Endothelial cell of umbilical vein (primary cell): Measurements from ENCODE around the gene PADI1. TPM values are rescaled to one million over a fixed set of nuclear protein-coding genes. Genes with fewer than 3 reads are reported as not detected.

ENCODE experiments used
- BruUV-seq: library from RNA; stranded (reverse); fragments of 400-500 nt; replicated peaks from 2 replicates; lab custom pipeline; 2021; lab: Mats Ljungman, UMichigan
- CTCF ChIA-PET: fragments of 300-600, 350-600 bp; sonication (Branson Sonifier 250); formaldehyde crosslinking; loops from one replicate; lab custom pipeline; 2021; ENCODE audit warnings: antibody characterized with exemption, inconsistent platforms; lab: Charles Lee
- POLR2A ChIA-PET: fragments of 300-600, 350-600 bp; sonication (Branson Sonifier 250); formaldehyde crosslinking; loops from one replicate; lab custom pipeline; 2021; ENCODE audit warnings: antibody characterized with exemption, inconsistent platforms; lab: Charles Lee
- DNase-seq: peaks from one replicate; pipeline ENCODE4 v3.0.0-alpha.2; 2011; ENCODE audit warnings: low read depth, low spot score
- FAIRE-seq: peaks from 2 replicates; lab custom pipeline; 2011; peaks lifted over from hg19 to GRCh38; lab: Jason Lieb, UNC
- H2AFZ ChIP-seq: 2 replicates; pipeline ENCODE4 v1.6.0; 2012; ENCODE audit warnings: low read depth, low read length, control low read depth, inconsistent platforms
- H3K27ac ChIP-seq: 2 replicates; pipeline ENCODE4 v1.5.1; 2011; ENCODE audit warnings: low read depth, mild to moderate bottlenecking, control low read depth, low read length, moderate library complexity; ENCODE audit not compliant: insufficient read depth
- H3K27me3 ChIP-seq, 2 experiments: 2 replicates each; pipeline versions ENCODE4 v1.6.0 to v1.6.1; 2011; ENCODE audit warnings: low read length in 2 of 2, mixed read lengths in 1 of 2; ENCODE audit not compliant: control insufficient read depth in 2 of 2, insufficient read depth in 2 of 2
- H3K36me3 ChIP-seq, 2 experiments: 2 replicates in 1 of 2; 3 replicates in 1 of 2; pipeline ENCODE4 v1.5.1; 2011; ENCODE audit warnings: low read length in 2 of 2, mild to moderate bottlenecking in 1 of 2, moderate library complexity in 1 of 2; ENCODE audit not compliant: control insufficient read depth in 2 of 2, insufficient read depth in 2 of 2; ENCODE audit errors: extremely low read depth in 1 of 2
- H3K4me1 ChIP-seq: 3 replicates; pipeline ENCODE4 v1.5.1; 2011; ENCODE audit warnings: mild to moderate bottlenecking, low read length; ENCODE audit not compliant: control insufficient read depth, insufficient read depth; ENCODE audit errors: extremely low read depth
- H3K4me2 ChIP-seq: 2 replicates; pipeline ENCODE4 v1.6.1; 2011; ENCODE audit warnings: low read length, control low read depth, mixed read lengths; ENCODE audit not compliant: insufficient read depth
- H3K4me3 ChIP-seq, 3 experiments: fragments of 200-600 bp in 1 of 3; sonication (generic), shearing (Covaris generic) in 1 of 3; replicated peaks in 1 of 3; 2 replicates each; pipeline ENCODE4 v1.5.1; 2011 to 2016; ENCODE audit warnings: control low read depth in 3 of 3, low read length in 3 of 3, mild to moderate bottlenecking in 2 of 3, inconsistent platforms in 1 of 3, low read depth in 1 of 3, moderate library complexity in 1 of 3; ENCODE audit not compliant: insufficient read depth in 1 of 3
- H3K79me2 ChIP-seq: 2 replicates; pipeline ENCODE4 v1.6.0; 2012; ENCODE audit warnings: low read length, inconsistent platforms; ENCODE audit not compliant: control insufficient read depth, insufficient read depth
- H3K9ac ChIP-seq: replicated peaks from 2 replicates; pipeline ENCODE3; 2011; ENCODE audit warnings: low read length, control low read depth; ENCODE audit not compliant: insufficient read depth; ENCODE audit errors: extremely low read depth
- H3K9me1 ChIP-seq: replicated peaks from 3 replicates; pipeline ENCODE4 v1.6.0; 2011; ENCODE audit warnings: mild to moderate bottlenecking, low read length; ENCODE audit not compliant: control insufficient read depth, insufficient read depth; ENCODE audit errors: extremely low read depth
- H3K9me3 ChIP-seq: replicated peaks from 2 replicates; pipeline ENCODE4 v1.5.1; 2012; ENCODE audit warnings: low read length, inconsistent platforms; ENCODE audit not compliant: control insufficient read depth, insufficient read depth
- H4K20me1 ChIP-seq: replicated peaks from 2 replicates; pipeline ENCODE3; 2011; ENCODE audit warnings: mild to moderate bottlenecking, low read length; ENCODE audit not compliant: control insufficient read depth, insufficient read depth; ENCODE audit errors: extremely low read depth
- EZH2 ChIP-seq: IDR thresholded peaks from 2 replicates; pipeline ENCODE4 v1.6.1; 2012; ENCODE audit warnings: borderline replicate concordance, low read depth, mild to moderate bottlenecking, moderate library complexity, low read length, inconsistent platforms; ENCODE audit not compliant: severe bottlenecking
- FOS ChIP-seq: IDR thresholded peaks from 2 replicates; pipeline ENCODE4 v1.6.1; 2011; ENCODE audit warnings: mild to moderate bottlenecking, low read length, moderate library complexity, borderline replicate concordance; ENCODE audit not compliant: insufficient read depth
- GATA2 ChIP-seq: IDR thresholded peaks from 2 replicates; pipeline ENCODE4 v1.7.0; 2011; ENCODE audit warnings: low read depth, mild to moderate bottlenecking, moderate library complexity, mixed read lengths, low read length; ENCODE audit not compliant: insufficient read length, insufficient read depth
- JUN ChIP-seq: IDR thresholded peaks from 2 replicates; pipeline ENCODE4 v1.6.1; 2011; ENCODE audit warnings: borderline replicate concordance, low read depth; ENCODE audit not compliant: insufficient read length, insufficient read depth
- MYC ChIP-seq: IDR thresholded peaks from one replicate; pipeline ENCODE4 v1.6.1; 2011; ENCODE audit warnings: mild to moderate bottlenecking, low read depth, low read length
- POLR2A ChIP-seq: IDR thresholded peaks from 2 replicates; pipeline ENCODE4 v1.6.1; 2012; ENCODE audit warnings: low read depth, mild to moderate bottlenecking, control low read depth, low read length
- POLR2AphosphoS5 ChIP-seq: IDR thresholded peaks from 2 replicates; pipeline ENCODE4 v1.6.1; 2012; ENCODE audit warnings: low read depth, mild to moderate bottlenecking, control low read depth, low read length, moderate library complexity; ENCODE audit not compliant: insufficient read depth
- dilution Hi-C: fragments of 300-500 bp; cut with MboI; formaldehyde crosslinking; loops from one replicate; pipeline ENCODE4 v1.15.0; 2019; ENCODE audit warnings: low sequenced_read_pairs; ENCODE audit not compliant: extremely low pct_ligation_motif_present
- intact Hi-C: fragments of 100-400 bp; cut with micrococcal nuclease; formaldehyde crosslinking; loops from one replicate; pipeline ENCODE4 v1.10.0; 2022
- polyA plus RNA-seq, 4 experiments: library from polyadenylated mRNA; depleted of rRNA in 3 of 4; stranded (reverse) in 3 of 4; unstranded in 1 of 4; fragments of >200 nt; gene quantifications; 2 replicates each; pipeline versions ENCODE4 v1.2.1 to v1.2.3, GENCODE V29; 2011 to 2012; ENCODE audit warnings: missing spikeins in 1 of 4
- total RNA-seq: library from RNA; stranded (reverse); gene quantifications from 2 replicates; pipeline ENCODE4 v1.2.3, GENCODE V29; 2021
- TF ChIP-seq, protein P1 (sequence below): IDR thresholded peaks from 2 replicates; pipeline ENCODE4 v1.6.1; 2011; ENCODE audit not compliant: insufficient read depth, insufficient read length
- TF ChIP-seq, protein P2 (sequence below), 2 donors: IDR thresholded peaks; 1 replicate in 1 of 2; 2 replicates in 1 of 2; pipeline ENCODE4 v1.5.1; 2011; ENCODE audit warnings: low read length in 2 of 2, mild to moderate bottlenecking in 2 of 2, moderate library complexity in 2 of 2, control low read depth in 1 of 2, inconsistent platforms in 1 of 2, low read depth in 1 of 2; ENCODE audit not compliant: insufficient read depth in 1 of 2; ENCODE audit errors: extremely low read depth in 1 of 2

PADI1 gene
- total and polyA plus RNA-seq, 2 donors (not counting 3 experiments of a cell fraction or from before 2014, with no cell fraction given), result 0.01 TPM; not detected in 1

DNA sequence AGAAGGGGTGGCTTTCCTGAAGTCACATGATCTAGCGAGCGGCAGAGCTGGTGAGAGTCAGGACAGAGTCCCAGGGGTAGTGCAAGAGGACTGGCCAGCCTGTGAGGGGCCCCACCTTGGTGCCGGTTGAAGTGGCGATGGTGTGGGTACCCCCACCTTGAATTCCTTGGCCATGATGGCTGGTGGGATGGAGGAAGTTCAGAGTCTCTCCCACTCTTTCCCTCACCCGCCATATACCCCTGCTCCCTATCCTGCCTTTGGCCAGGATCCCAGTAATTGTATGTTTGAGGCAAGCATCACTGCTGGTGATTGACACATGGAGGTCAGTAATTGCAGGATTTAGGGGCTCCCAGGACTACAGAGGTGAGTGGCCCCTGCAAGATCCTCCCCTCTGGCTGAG is 55.8 kb downstream of the PADI1 start:
- no TSS peak for BruUV-seq
- Histone ChIP-seq H3K9me1 (no peaks in the 10 kb centered on the region), H3K36me3 (no peaks in the 10 kb centered on the region), H3K27me3 (peaks cover 3 to 8% of the 10 kb centered on the region in 2 experiments), H3K4me1 (no peaks in the 10 kb centered on the region), H3K9me3 (no peaks in the 10 kb centered on the region), H2AFZ (no peak overlapping the region), H3K79me2 (no peaks in the 10 kb centered on the region), H4K20me1 (no peaks in the 10 kb centered on the region), H3K9ac (no peak overlapping the region), H3K27ac (no peak overlapping the region), H3K4me3 (no peak overlapping the region), H3K4me2 (no peak overlapping the region)
- DNase-seq (no peak), FAIRE-seq (no peak)
- ChIA-PET POLR2A (no interaction called here), CTCF (no interaction called here)
- intact Hi-C loops, result no loop called here
- dilution Hi-C loops, result no loop called here
- TF ChIP-seq POLR2AphosphoS5 (no peak), GATA2 (no peak), FOS (no peak), EZH2 (no peak), JUN (no peak)
- TF ChIP-seq, protein P1, sequence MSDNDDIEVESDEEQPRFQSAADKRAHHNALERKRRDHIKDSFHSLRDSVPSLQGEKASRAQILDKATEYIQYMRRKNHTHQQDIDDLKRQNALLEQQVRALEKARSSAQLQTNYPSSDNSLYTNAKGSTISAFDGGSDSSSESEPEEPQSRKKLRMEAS, result no peak

DNA sequence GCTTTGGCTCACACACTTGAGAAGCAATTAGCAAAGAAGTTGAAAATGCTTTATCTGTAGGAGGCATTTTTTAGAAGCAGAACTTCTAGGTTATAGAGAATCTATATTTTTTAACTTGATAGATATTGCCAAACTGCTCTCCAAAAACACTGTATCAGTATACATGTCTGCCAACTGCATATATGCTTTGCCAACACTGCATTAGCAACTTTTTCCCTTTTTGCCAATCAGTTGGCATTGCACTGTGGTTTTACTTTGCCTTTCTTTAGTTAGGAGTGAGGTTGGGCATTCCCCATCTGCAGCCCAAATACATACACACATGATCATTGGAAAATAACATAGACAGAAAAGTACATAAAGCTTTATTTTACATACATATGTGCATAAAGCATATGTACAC is 59.0 kb downstream of the PADI1 start:
- ChIA-PET CTCF (interaction anchor here (2.9 kb wide), 1 partner anchor 10 kb away, joined by 22 read pairs; no protein-coding TSS in a partner anchor), POLR2A (no interaction called here)
- BruUV-seq, result no TSS peak
- peaks cover 3 to 8% of the 10 kb centered on the region in 2 experiments for H3K27me3 ChIP-seq
- DNase-seq (no peak), FAIRE-seq (no peak)
- H3K4me2 ChIP-seq, result no peak overlapping the region
- H2AFZ ChIP-seq, result no peak overlapping the region
- H3K9me1 ChIP-seq, result no peaks in the 10 kb centered on the region
- H3K79me2 ChIP-seq, result no peaks in the 10 kb centered on the region
- no peaks in the 10 kb centered on the region for H3K9me3 ChIP-seq
- intact Hi-C loops (no loop called here), dilution Hi-C loops (no loop called here)
- no peaks in the 10 kb centered on the region for H3K36me3 ChIP-seq
- H3K27ac ChIP-seq, result no peak overlapping the region
- H4K20me1 ChIP-seq, result no peaks in the 10 kb centered on the region
- H3K4me3 ChIP-seq, result no peak overlapping the region
- no peaks in the 10 kb centered on the region for H3K4me1 ChIP-seq
- H3K9ac ChIP-seq, result no peak overlapping the region
- TF ChIP-seq MYC (no peak), FOS (no peak), POLR2A (no peak), POLR2AphosphoS5 (no peak), GATA2 (no peak), EZH2 (no peak)
- TF ChIP-seq, protein P1, result no peak
- TF ChIP-seq, protein P2, sequence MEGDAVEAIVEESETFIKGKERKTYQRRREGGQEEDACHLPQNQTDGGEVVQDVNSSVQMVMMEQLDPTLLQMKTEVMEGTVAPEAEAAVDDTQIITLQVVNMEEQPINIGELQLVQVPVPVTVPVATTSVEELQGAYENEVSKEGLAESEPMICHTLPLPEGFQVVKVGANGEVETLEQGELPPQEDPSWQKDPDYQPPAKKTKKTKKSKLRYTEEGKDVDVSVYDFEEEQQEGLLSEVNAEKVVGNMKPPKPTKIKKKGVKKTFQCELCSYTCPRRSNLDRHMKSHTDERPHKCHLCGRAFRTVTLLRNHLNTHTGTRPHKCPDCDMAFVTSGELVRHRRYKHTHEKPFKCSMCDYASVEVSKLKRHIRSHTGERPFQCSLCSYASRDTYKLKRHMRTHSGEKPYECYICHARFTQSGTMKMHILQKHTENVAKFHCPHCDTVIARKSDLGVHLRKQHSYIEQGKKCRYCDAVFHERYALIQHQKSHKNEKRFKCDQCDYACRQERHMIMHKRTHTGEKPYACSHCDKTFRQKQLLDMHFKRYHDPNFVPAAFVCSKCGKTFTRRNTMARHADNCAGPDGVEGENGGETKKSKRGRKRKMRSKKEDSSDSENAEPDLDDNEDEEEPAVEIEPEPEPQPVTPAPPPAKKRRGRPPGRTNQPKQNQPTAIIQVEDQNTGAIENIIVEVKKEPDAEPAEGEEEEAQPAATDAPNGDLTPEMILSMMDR (IDR thresholded peaks at IDR 0.05; ENCODE audit: extremely low read depth in 1 of 2, insufficient read depth in 1 of 2, low read depth in 1 of 2, low read length in 2 of 2), result no peak
